Activated T-helper 1 cell treated with anti-CD3 and anti-CD28 coated beads, Interleukin-12 subunit alpha, Interleukin-12 subunit beta, Interleukin-2, Interleukin-4 antibody, amounts not matched to agents 30 ng/mL and 10 ng/mL and 1 ng/mL, durations not matched to agents 14 hours and 24 hours and 36 hours (primary cell): ENCODE data around the gene GREM1. TPM values are rescaled to one million over a fixed set of nuclear protein-coding genes. Genes with fewer than 3 reads are reported as not detected.

Experiments
- DNase-seq: peaks from one replicate; pipeline ENCODE4 v3.0.0; 2021; ENCODE audit warnings: low spot score
- H3K27ac Mint-ChIP-seq: one replicate; pipeline ENCODE4 v1.8.0; 2021; ENCODE audit warnings: mild to moderate bottlenecking, mixed read lengths
- H3K27me3 Mint-ChIP-seq: one replicate; pipeline ENCODE4 v1.8.0; 2022; ENCODE audit warnings: mild to moderate bottlenecking, moderate library complexity, mixed read lengths; ENCODE audit not compliant: insufficient read depth
- H3K36me3 Mint-ChIP-seq: one replicate; pipeline ENCODE4 v1.8.0; 2021; ENCODE audit warnings: low read depth, mixed read lengths
- H3K4me1 Mint-ChIP-seq: one replicate; pipeline ENCODE4 v1.8.0; 2021; ENCODE audit warnings: low read depth, mixed read lengths
- H3K4me3 Mint-ChIP-seq: one replicate; pipeline ENCODE4 v1.8.0; 2021; ENCODE audit warnings: mild to moderate bottlenecking, moderate library complexity, mixed read lengths
- H3K9me3 Mint-ChIP-seq: one replicate; pipeline ENCODE4 v1.8.0; 2021; ENCODE audit warnings: mixed read lengths
- intact Hi-C: fragments of 100-400 bp; cut with micrococcal nuclease; formaldehyde crosslinking; loops from one replicate; pipeline ENCODE4 v1.15.1; 2024
- total RNA-seq: library from RNA; stranded (reverse); gene quantifications from 2 replicates; pipeline ENCODE4 v1.2.3, GENCODE V29; 2022

Gene GREM1
- total RNA-seq = not detected in 2 replicates

GRCh38 chr15:32717426-32718226 lies at the start of gene GREM1:
Gene GREM1, plus strand, starts transcription at chr15:32718004. Its CDS starts 12,687 bp downstream, at chr15:32730691.
- H3K9me3 Mint-ChIP-seq = no peaks in the 10 kb centered on the region
- no peak for DNase-seq
- intact Hi-C loops = no loop called here
- peaks cover 1% of the 10 kb centered on the region for H3K36me3 Mint-ChIP-seq
- peaks cover 9% of the 10 kb centered on the region for H3K4me1 Mint-ChIP-seq
- peak within 1 kb of the TSS; percentile 58 for H3K27ac Mint-ChIP-seq
- H3K27me3 Mint-ChIP-seq = peaks cover 71% of the 10 kb centered on the region
- H3K4me3 Mint-ChIP-seq = no peak within 1 kb of the TSS

- H3K36me3 Mint-ChIP-seq = no peaks in the 10 kb centered on the region
- no peak overlapping the region for H3K27ac Mint-ChIP-seq
- H3K9me3 Mint-ChIP-seq = no peaks in the 10 kb centered on the region
- H3K27me3 Mint-ChIP-seq = no peaks in the 10 kb centered on the region
- DNase-seq = no peak
- intact Hi-C loops = no loop called here
- no peak overlapping the region for H3K4me3 Mint-ChIP-seq
- no peaks in the 10 kb centered on the region for H3K4me1 Mint-ChIP-seq
Observed at GRCh38 chr15:32668942-32669341, 48.9 kb upstream of the GREM1 start.

GRCh38 chr15:32669896-32670611 lies 47.8 kb upstream of the GREM1 start:
- no peak for DNase-seq
- H3K27me3 Mint-ChIP-seq = no peaks in the 10 kb centered on the region
- H3K36me3 Mint-ChIP-seq = no peaks in the 10 kb centered on the region
- no peak overlapping the region for H3K27ac Mint-ChIP-seq
- intact Hi-C loops = no loop called here
- no peaks in the 10 kb centered on the region for H3K9me3 Mint-ChIP-seq
- H3K4me3 Mint-ChIP-seq = no peak overlapping the region
- H3K4me1 Mint-ChIP-seq = no peaks in the 10 kb centered on the region

- Mint-ChIP-seq H3K9me3 (no peaks in the 10 kb centered on the region), H3K27me3 (no peaks in the 10 kb centered on the region), H3K27ac (no peak overlapping the region), H3K36me3 (no peaks in the 10 kb centered on the region), H3K4me1 (no peaks in the 10 kb centered on the region), H3K4me3 (no peak overlapping the region)
- intact Hi-C loops = no loop called here
- DNase-seq = no peak
Observed at GRCh38 chr15:32670623-32671022, 47.2 kb upstream of the GREM1 start.

GRCh38 chr15:32671339-32672325 lies 46.2 kb upstream of the GREM1 start:
- H3K27ac Mint-ChIP-seq = no peak overlapping the region
- no peaks in the 10 kb centered on the region for H3K4me1 Mint-ChIP-seq
- H3K27me3 Mint-ChIP-seq = no peaks in the 10 kb centered on the region
- no peak for DNase-seq
- intact Hi-C loops = no loop called here
- no peaks in the 10 kb centered on the region for H3K9me3 Mint-ChIP-seq
- H3K4me3 Mint-ChIP-seq = no peak overlapping the region
- no peaks in the 10 kb centered on the region for H3K36me3 Mint-ChIP-seq

- Mint-ChIP-seq H3K4me3 (no peak overlapping the region), H3K9me3 (no peaks in the 10 kb centered on the region)
- no peak for DNase-seq
Observed at GRCh38 chr15:32674681-32675080, 43.1 kb upstream of the GREM1 start.

GRCh38 chr15:32675466-32675865 lies 42.3 kb upstream of the GREM1 start:
- H3K36me3 Mint-ChIP-seq = no peaks in the 10 kb centered on the region
- no peaks in the 10 kb centered on the region for H3K9me3 Mint-ChIP-seq
- no peak overlapping the region for H3K27ac Mint-ChIP-seq
- intact Hi-C loops = no loop called here
- no peak overlapping the region for H3K4me3 Mint-ChIP-seq
- no peaks in the 10 kb centered on the region for H3K27me3 Mint-ChIP-seq
- no peaks in the 10 kb centered on the region for H3K4me1 Mint-ChIP-seq
- DNase-seq = no peak

More at GRCh38 chr15:32674681-32675080, 43.1 kb upstream of the GREM1 start:
- H3K27me3 Mint-ChIP-seq = no peaks in the 10 kb centered on the region
- H3K36me3 Mint-ChIP-seq = no peaks in the 10 kb centered on the region
- no peak overlapping the region for H3K27ac Mint-ChIP-seq
- intact Hi-C loops = no loop called here
- H3K4me1 Mint-ChIP-seq = no peaks in the 10 kb centered on the region

- Mint-ChIP-seq H3K4me3 (no peak overlapping the region), H3K9me3 (no peaks in the 10 kb centered on the region), H3K27me3 (no peaks in the 10 kb centered on the region), H3K27ac (no peak overlapping the region), H3K4me1 (no peaks in the 10 kb centered on the region), H3K36me3 (no peaks in the 10 kb centered on the region)
- intact Hi-C loops = no loop called here
- no peak for DNase-seq
Observed at GRCh38 chr15:32676169-32676568, 41.6 kb upstream of the GREM1 start.

- Mint-ChIP-seq H3K4me3 (no peak overlapping the region), H3K27ac (no peak overlapping the region), H3K9me3 (no peaks in the 10 kb centered on the region), H3K27me3 (no peaks in the 10 kb centered on the region), H3K36me3 (no peaks in the 10 kb centered on the region), H3K4me1 (no peaks in the 10 kb centered on the region)
- intact Hi-C loops = no loop called here
- DNase-seq = no peak
Observed at GRCh38 chr15:32677238-32677750, 40.5 kb upstream of the GREM1 start.

GRCh38 chr15:32679298-32679690 lies 38.5 kb upstream of the GREM1 start:
- intact Hi-C loops = no loop called here
- Mint-ChIP-seq H3K9me3 (no peaks in the 10 kb centered on the region), H3K4me3 (no peak overlapping the region), H3K27me3 (no peaks in the 10 kb centered on the region), H3K27ac (no peak overlapping the region), H3K4me1 (peaks cover 11% of the 10 kb centered on the region), H3K36me3 (peaks cover under 1% of the 10 kb centered on the region)
- no peak for DNase-seq

GRCh38 chr15:32682569-32682968 lies 35.2 kb upstream of the GREM1 start:
- peaks cover 6% of the 10 kb centered on the region for H3K36me3 Mint-ChIP-seq

GRCh38 chr15:32682977-32683630 lies 34.7 kb upstream of the GREM1 start:
- Mint-ChIP-seq H3K27ac (no peak overlapping the region), H3K27me3 (no peaks in the 10 kb centered on the region), H3K36me3 (peaks cover 6% of the 10 kb centered on the region), H3K4me1 (peaks cover 15% of the 10 kb centered on the region), H3K4me3 (no peak overlapping the region), H3K9me3 (no peaks in the 10 kb centered on the region)
- no peak for DNase-seq
- intact Hi-C loops = no loop called here

More at GRCh38 chr15:32682569-32682968, 35.2 kb upstream of the GREM1 start:
- Mint-ChIP-seq H3K9me3 (no peaks in the 10 kb centered on the region), H3K4me3 (no peak overlapping the region), H3K27me3 (no peaks in the 10 kb centered on the region), H3K27ac (no peak overlapping the region), H3K4me1 (peaks cover 15% of the 10 kb centered on the region)
- no peak for DNase-seq
- intact Hi-C loops = no loop called here
